GM10266 (cell line): ENCODE data around the gene PTPRM.

Experiments used
- DNase-seq: peaks from one replicate; pipeline ENCODE4 v3.0.0; 2012; ENCODE audit errors: extremely low spot score
- CTCF ChIP-seq: IDR thresholded peaks from 2 replicates; pipeline ENCODE4 v1.5.1; 2012; ENCODE audit warnings: mild to moderate bottlenecking, low read depth; ENCODE audit not compliant: control insufficient read depth, insufficient read depth; ENCODE audit errors: missing control alignments

PTPRM gene

GRCh38 chr18:8176109-8176508, 609.0 kb downstream of the PTPRM start:
- DNase-seq: no peak
- no peak for TF ChIP-seq CTCF

- no peak for DNase-seq
- no peak for TF ChIP-seq CTCF
Observed at GRCh38 chr18:8176554-8176953, 609.4 kb downstream of the PTPRM start.

GRCh38 chr18:8177330-8178016, 610.4 kb downstream of the PTPRM start:
- no peak for TF ChIP-seq CTCF

GRCh38 chr18:8186413-8186812, 619.3 kb downstream of the PTPRM start:
- no peak for TF ChIP-seq CTCF

More at GRCh38 chr18:8177330-8178016, 610.4 kb downstream of the PTPRM start:
- DNase-seq: no peak

GRCh38 chr18:8188184-8188583, 621.1 kb downstream of the PTPRM start:
- no peak for TF ChIP-seq CTCF
- no peak for DNase-seq

More at GRCh38 chr18:8186413-8186812, 619.3 kb downstream of the PTPRM start:
- DNase-seq: no peak

- no peak for DNase-seq
- no peak for TF ChIP-seq CTCF
Observed at GRCh38 chr18:8190980-8191379, 623.9 kb downstream of the PTPRM start.

- no peak for DNase-seq
- no peak for TF ChIP-seq CTCF
Observed at GRCh38 chr18:8194431-8194830, 627.3 kb downstream of the PTPRM start.
